Measurements from ENCODE around the gene CCNL2.
"Not testable (repeated sequence)": the region's sequence is repeated elsewhere in the genome, so short reads cannot be mapped to it uniquely, and the experiment has no call there.

The CCNL2 gene

DNA sequence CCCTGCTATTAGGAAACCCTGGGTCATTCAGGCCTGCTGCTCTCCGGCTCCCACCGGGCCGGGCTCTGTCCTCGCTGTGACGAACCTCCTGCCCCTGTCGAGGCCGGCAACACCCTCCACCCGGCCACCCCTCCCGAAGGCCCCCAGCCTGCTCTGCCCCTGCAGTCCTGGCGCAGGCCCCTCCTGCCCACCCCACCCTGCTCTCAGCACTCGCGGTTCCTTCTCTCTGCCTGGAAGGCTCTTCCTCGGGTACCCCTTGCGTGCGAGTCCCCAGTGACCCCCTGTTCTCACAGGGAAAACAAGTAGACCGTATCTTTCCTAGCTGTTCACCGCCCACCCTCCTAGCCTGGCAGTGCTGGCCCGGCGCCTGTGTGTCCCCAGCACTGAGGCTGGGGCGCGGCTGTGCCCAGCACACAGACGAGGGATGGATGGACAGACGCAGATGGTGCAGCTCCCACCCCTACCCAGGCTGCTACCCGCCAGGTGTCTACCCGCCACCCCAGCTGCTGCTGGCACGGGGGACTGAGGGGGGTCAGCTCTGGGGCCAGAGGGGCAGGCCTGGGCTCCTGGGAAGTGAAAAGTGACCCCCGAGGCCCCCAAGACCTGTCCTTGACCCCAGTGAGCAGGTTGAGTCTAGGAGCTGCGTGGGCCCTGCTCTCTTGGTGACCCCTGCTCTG lies 33.3 kb upstream of the CCNL2 start:
- no peak for DNase-seq (ENCODE audit: low read depth)

DNA sequence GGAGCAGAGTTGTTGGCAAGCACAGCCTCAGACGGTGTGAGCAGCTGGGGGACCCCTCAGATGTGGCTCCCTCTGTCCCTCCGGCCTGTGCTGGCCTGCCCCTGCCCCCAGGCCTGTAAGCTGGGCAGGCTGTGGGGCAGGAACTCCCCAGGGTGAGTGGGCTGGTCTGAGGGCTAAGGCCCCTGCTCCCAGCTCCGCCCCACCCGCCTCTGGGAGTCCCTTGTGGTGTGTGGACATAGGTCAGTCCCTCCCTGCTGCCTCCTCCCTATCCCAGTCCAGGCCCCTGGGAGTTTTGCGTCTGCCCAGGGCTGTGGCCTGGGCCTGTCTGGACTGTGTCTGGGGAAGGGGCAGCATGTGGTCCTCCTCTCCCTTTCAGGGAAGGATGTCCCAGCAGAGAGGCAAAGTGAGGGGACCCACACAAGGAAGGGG lies 32.7 kb upstream of the CCNL2 start:
- no peak for DNase-seq (ENCODE audit: low read depth)

DNA sequence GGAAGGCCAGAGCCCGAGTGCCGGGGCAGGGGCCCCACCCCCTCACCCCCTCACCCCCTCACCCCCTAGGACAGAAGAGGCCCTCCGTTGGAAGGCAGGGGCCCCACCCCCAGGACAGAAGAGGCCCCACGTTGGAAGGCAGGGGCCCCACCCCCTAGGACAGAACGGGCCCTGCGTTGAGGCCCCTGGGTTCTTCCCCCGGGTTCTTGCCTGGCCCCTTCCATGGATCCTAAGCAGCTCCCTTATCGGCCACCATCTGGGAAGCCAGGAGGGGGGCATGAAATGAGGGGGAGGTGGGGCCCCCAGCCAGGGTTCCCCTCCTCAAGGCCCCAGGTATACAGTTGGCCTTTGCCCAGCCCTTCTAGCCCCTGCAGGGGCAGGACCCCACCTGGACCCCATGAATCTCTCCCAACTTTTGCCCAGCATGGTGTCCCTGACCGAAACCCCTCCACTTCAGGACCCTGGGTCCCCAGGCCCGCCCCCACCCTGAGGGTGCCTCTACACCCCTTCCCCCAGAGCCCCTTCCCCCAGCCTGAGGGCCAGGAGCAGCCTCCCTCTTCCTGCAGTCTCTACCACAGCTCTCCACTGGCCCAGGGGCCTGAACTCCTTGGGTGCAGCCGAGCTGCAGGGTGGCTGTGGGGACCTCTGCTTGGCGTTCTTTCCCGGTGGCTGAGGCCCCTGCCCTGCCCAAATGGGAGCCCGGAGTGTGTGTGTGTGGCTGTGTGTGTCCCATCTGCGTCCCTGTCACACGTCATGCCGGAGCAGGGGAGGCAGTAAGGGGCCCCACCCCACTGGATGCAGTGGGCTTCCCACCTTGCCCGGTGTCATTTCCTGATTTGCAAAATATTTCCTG lies 32.1 kb upstream of the CCNL2 start:
- no peak for DNase-seq (ENCODE audit: low read depth)

DNA sequence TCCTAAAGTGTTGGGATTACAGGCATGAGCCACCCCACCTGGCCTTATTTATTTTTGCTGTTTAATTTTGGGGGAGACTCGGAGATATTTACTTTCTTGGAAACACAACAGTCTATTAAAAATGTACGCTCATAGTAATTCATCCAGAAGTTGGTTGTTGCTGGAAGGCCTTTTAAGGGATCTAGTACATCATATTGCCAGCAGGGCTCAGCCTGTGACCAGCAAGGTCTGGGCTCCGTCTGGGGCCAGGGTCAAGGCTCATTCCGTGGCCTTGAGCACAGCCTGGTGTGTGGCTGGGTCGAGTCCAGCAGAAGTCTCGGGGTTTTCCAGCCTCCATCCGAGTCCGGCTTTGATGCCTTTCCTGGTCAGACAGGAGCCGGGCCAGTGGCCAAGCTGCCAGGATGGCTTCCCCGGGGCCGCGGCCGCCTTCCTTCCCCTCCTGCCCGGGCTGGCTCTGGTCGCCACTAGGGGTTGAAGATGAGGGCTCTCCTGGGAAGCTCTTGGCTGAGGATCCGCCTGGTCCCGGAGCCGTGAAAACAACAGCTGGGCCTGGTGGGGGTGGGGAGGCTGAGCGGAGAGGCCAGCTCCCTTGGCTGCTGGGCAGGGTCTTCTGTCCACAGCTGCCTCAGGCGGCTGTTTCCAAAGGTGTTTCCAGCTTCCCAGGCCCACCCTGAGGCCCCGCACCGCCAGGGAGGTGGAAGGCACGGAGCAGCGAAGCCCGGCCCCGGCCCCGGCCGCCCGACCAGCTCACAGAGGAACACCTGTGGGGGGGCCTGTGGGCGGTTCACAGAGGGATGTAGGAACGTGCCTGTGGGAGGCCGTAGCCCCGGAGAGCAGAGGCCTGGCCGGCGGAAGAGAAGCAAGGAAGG lies 31.2 kb upstream of the CCNL2 start:
- DNase-seq (ENCODE audit: low read depth): no peak

DNA sequence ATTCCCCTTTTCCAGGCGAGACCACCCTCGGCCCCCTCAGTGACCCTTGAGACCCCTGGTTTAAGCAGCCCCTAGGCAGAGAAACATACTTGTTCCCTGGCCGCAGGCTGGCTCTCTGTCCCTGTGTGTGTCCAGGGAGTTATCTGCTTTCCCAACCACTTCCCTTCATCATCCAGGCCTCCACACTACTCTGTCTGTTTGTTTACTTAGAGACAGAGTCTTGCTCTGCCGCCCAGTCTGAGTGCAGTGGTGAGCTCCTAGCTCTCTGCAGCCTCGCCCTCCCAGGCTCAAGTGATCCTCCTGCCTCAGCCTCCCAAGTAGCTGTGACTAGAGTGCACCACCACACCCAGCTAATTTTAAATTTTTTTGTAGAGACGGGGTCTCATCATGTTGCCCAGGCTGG lies 30.5 kb upstream of the CCNL2 start:
- no peak for DNase-seq (ENCODE audit: low read depth)

DNA sequence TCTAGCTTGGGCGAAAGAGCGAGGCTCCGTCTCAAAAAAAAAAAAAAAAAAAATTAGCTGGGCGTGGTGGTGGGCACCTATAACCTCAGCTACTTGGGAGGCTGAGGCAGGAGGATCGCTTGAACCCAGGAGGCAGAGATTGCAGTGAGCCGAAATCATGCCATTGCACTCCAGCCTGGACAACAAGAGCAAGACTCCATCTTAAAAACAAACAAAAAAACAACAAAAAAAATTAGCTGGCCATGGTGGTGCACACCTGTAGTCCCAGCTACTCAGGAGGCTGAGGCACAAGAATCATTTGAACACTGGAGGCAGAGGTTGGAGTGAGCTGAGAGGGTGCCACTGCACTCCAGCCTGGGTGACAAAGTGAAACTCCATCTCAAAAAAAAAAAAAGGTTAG lies 29.8 kb upstream of the CCNL2 start:
- DNase-seq (ENCODE audit: low read depth): not testable (repeated sequence)

DNA sequence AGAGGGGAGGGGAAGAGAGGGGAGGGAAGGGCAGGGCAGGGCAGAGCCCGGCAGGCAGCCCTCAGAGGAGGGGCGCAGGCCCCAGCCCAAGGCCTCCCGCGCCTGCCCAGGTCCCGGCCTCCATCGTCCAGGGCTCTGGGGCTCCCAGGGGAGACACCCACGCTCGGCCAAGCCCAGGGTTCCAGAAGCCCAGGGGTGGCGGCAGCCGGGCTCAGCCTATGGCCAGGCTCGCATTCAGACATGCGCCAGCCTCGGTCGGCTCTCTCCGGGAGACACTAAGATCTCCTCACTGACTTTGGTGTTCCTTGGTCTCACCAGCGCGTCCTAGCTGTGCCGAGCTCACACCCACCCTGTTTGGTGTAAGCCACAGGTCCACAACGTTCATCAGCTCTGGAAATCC lies 29.0 kb upstream of the CCNL2 start:
- DNase-seq (ENCODE audit: low read depth): no peak

DNA sequence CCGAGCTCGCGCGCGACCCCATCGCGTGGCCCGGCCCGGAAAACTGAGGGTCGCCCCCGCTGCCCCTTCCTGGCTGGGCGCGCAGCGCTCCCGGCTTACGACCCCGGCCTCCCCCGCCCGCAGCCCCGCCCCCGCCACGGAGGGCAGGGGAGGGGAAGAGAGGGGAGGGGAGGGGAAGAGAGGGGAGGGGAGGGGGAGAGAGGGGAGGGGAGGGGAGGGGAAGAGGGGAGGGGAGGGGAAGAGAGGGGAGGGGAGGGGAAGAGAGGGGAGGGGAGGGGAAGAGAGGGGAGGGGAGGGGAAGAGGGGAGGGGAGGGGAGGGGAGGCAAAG lies 28.6 kb upstream of the CCNL2 start:
- DNase-seq (ENCODE audit: low read depth): no peak

DNA sequence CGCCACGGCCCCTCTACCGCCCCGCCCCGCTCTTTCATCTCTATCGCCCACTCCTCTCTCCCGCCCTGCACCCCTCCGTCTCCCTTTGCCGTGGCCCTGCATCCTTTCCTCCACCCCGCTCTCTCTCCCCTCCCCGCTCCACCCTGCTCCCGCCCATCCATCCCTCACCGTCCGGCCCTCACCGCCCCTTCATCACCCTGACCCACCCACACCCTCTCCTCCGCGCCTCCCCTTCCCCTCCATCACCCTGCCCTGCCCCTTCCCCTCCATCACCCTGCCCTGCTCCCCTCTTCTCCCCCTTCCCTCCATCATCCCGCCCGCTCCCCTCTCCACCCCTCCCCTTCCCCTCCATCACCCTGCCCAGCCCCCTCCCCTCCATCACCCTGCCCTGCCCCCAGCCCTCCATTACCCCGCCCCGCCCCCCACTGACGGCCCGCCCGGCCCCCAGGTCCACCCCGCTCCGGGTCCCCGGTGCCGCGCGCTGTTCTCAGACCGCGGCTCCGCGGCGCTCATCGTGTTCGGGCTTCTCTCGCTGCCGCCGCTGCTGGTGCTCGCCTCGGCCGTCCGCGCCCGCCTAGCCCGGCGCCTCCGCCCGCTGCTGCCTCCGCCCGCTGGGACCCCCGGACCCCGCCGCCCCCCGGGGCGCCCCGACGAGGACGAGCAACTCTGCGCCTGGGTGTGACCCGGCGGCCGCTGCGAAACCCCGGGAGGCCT lies 28.1 kb upstream of the CCNL2 start:
- DNase-seq (ENCODE audit: low read depth): no peak

DNA sequence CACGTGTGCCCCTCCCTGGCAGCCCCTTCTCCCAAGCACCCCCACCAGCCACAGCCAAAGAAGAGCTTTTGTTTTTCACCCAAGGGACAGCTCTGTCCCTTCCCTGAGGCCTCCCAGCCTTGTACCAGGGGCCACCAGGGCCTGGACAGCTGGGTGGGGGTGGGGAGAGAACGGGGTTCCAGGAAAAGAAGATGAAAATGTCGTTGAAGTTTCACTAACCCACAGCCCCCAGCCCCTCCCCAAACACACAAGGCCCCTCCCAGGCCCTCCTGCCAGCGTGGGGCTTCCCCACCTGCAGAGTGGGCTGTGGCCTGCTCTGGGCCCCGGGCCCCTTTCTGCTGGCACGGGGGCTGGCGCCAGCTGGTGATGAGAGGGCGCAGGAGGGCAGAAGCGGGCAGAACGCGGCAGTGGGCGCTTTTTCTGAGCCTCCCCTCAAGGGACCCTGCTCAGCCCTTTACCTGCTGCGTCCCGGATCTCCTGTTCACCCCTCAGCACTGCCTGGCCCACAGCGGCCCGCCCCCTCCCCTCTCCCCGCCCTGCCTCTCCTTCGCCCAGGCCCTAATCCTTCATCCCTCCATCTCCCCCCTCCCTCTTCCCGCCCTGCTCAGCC lies 27.5 kb upstream of the CCNL2 start:
- no peak for DNase-seq (ENCODE audit: low read depth)

DNA sequence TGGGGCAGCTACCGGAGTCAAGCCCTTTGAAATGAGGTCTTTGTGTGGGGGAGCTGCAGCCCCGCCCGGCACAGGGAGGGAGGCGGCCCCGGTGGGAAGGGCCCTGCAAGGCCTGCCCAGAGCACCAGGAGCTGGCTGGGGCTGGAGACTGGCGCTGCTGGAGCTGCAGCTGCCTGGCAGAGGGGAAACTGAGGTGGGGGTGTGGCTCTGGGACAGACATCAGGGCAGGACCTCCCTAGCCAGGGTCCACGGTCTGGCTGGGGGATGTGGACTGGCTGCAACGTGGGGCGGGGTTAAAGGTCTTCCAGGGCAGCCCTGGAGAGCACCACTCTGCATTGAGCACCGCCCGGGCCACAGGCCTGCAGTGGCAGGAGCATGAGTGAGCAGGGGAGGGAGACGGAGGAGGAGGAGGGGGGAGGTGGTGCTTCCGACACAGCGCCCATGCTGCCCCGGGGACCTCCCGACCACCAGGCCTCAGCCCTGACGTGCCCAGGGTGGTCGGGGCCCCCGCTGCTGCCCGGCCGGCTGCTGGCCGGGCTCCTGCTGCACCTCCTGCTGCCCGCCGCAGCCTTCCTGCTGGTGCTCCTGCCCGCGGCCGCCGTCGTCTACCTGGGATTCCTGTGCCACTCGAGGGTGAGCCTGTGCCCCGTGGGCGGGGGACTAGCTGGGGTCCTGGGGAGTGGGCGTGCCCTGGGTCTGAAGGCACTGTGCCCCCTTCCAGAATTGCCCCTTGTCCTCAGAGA lies 26.8 kb upstream of the CCNL2 start:
- DNase-seq (ENCODE audit: low read depth): no peak

DNA sequence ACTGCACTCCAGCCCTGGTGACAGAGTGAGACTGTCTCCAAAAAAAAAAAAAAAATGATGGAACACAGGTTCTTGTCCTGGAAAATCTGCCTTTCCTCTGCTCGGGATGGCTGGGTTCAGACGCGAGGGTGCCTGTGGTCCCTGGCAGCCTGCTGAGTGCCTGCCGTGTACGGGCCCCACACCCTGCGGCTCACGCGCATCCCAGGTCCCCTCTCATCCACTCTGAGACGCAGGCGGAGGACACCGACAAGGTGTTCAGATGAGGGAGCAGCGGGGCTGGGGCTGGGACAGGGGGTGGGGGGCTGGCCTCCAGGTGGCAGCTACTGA lies 26.3 kb upstream of the CCNL2 start:
- DNase-seq (ENCODE audit: low read depth): no peak

DNA sequence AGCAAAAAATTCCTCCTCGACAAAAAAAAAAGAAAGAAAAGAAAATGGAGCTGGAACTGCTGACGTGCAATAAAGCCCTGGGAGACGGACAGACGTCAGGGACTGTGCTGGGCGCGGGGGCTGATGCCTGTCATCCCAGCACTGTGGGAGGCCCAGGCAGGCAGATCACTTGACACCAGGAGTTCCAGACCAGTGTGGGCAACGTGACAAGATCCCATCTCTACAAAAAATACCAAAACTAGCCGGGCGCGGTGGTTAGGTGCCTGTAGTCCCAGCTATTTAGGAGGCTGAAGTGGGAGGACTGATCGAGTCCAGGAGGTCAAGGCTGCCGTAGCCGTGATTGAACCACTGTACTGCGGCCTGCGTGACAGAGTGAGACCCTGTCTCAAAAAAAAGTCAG lies 25.6 kb upstream of the CCNL2 start:
- DNase-seq (ENCODE audit: low read depth): no peak

DNA sequence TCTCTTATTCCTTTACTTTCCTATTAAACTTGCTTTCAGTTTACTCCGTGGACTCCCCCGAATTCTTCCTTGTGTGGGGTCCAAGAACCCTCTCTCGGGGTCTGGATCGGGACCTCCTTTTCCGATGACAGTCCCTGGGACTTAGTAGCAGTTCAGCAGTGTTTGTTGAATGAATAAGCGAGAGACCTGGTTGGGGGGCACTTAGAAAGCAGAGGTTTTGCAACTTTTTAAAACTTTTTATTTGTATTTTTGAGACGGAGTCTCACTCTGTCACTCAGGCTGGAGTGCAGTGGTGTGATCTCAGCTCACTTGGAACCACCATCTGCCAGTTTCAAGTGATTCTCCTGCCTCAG lies 24.1 kb upstream of the CCNL2 start:
- no peak for DNase-seq (ENCODE audit: low read depth)

DNA sequence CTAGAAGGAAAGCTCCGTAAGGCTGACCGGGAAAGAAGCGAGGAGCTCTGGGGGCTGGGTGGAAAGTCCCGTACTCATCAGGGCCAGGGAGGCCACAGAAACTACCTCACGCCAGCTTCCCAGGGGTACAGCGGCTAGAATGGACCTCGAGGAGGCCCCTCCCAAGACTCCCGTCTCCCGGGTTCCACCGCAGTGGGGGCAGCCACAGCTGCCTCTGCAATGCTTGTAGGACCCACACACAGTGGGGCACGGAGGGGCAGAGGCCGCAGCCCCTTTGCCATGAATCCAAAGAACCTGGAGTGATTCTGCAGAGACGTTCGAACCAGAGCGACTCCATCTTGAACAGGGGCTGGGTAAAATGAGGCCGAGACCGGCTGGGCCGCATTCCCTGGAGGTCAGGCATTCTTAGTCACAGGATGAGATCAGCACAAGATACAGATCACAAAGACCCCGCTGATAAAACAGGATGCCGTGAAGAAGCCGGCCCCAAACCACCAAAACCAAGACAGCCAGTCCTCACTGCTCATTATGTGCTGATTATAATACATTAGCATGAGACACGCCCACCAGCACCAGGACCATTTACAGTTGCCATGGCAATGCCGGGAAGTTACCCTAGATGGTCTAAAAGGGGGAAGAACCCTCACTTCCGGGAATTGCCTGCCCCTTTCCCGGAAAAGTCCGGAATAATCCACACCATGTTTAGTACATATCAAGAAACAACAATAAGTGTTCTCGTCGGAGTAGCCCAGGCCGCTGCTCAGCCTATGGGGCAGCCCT lies 23.5 kb upstream of the CCNL2 start:
- DNase-seq (ENCODE audit: low read depth): no peak

DNA sequence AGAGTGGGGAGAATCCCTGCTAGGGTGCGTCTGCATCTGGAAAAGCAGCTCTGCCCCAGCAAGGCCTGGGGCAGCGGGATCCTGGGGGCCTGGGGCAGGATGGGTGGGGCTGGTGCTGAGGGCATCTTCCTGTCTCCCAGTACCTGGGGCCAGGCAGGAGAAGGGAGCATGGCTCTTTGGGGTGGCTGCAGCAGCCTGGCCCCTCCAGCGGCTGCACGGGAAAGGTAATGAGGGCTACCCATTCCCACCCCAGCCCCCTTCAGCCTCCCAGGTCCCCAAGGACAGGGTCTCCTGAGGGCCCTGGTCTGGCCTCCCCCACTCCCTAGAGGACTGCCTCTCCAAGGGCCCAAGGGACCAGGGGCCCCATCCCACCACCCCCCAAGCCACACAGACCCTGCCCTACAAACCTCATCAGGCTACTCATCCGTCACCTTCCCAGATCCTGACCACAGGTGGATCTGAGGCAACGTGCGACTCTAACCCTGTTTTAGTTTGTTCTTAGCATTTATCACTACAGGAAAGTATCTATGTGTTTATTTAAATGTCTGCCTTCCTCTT lies 22.9 kb upstream of the CCNL2 start:
- no peak for DNase-seq (ENCODE audit: low read depth)

DNA sequence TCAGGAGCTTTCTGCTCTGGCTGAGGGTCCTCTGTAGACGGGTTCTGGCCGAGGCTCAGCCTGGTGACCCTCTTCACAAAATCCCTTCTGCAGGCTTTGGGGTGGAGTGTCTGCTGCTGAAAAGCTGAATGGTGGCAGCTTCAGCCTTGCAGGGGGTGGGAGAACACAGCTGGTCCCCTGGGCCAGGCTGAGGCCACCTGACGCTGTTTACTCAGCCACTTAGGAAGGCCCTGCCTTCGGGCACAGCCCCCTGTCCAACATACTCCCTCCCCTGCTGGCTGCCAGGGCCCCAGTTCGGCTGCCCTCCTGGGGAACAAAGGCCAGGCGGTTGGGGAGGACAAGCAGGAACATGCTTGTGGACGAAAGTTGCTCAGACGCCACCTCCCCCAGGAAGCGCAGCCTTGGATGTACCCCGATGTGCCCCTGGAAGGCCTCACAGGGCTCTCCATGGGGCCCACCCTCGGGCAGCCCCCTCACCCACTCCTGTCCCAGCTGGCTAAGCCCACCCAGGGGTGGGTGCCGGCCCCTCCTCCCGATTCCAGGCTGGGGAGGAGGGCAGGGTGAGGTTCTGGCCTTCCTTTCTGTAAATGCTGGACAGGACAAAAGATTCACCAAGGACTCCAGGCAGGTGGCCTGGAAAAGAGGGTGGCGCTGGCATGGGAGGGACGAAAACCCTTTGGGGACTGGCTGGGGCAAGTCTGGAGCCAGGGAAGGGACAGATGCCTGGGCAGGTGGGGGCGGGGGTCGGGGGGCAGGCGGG lies 22.2 kb upstream of the CCNL2 start, which contains the start of gene ANKRD65:
Gene ANKRD65 (minus strand): TSS at position 130 of the 760 bp plus-strand sequence. CDS start 271 bp downstream, outside the sequence.
- DNase-seq (ENCODE audit: low read depth): no peak

DNA sequence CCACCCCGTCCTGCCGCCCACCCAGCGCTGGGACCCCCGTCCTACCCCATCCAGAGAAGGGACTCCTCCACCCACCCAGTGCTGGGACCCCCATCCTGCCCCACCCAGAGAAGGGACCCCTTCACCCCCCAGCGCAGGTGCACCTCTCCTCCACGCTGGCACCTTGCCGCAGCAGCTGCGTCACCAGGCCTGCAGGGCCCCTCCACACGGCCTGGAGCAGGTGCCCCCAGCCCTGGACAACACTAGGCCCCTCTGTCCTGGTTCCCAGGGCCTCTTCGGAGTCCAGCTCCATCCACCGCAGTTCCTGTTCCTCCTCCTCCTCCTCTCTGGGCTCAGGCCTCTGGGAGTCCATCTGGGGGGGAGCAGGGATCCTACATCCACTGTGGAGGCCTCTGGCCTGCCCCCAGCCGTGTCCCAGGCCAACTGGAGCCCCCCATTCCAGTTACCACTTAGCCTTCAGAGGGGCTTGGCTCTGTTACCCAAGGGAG lies 21.6 kb upstream of the CCNL2 start:
- no peak for DNase-seq (ENCODE audit: low read depth)

Measured in GM04503 (cell line).